Hindlimb muscle (tissue), 1 donor: ENCODE measurements around the gene ZNF239. TPM values are rescaled to one million over a fixed set of nuclear protein-coding genes. Genes with fewer than 3 reads are reported as not detected.
"Not testable (repeated sequence)": the region's sequence is repeated elsewhere in the genome, so short reads cannot be mapped to it uniquely, and the experiment has no call there.

Experiments used
- DNase-seq: peaks from one replicate; pipeline ENCODE4 v3.0.0-alpha.2; 2013
- polyA plus RNA-seq: library from polyadenylated mRNA; unstranded; fragments of 120-200 nt; gene quantifications from one replicate; pipeline ENCODE4 v1.2.1, GENCODE V29; 2013; ENCODE audit not compliant: insufficient read length

ZNF239 gene
- polyA plus RNA-seq, 1 donor = 8.1 TPM

DNA sequence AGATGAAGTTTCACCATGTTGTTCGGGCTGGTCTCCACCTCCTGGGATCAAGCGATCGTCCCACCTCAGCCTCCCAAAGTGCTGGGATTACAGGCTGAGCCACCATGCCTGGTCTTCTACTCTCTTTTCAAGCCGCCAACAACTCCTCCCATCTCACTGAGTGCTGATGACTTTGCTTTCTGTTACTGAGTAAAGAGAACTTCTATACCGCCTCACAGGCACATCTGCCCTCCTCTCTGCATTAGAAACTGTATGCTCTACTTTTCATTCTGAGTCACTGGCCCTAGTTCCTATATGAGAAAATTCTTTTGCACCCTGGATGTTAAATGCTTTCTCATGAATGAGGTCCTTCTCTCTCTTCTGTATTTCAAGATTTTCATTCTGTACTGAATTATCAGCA is 2.2 kb upstream of the ZNF239 start:
- DNase-seq = no peak

DNA sequence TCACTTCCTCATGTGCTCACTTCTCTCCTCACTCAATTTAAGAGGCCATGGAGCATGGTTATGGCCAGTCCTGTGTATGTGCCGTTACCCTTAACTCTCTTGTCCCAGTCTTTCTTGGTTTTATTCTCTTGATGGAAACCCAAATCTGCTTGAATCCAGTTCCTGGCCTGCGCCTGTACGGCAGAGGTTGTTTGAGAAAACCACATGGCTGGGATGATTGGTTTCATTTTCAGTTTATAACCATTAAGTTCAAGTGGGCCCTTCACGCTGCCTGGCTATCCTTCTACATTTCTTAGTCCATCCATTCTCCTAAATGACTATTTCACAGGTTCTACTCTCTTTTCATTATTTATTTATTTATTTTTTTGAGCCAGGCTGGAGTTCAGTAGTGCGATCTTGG is 1.6 kb upstream of the ZNF239 start:
- DNase-seq = no peak

DNA sequence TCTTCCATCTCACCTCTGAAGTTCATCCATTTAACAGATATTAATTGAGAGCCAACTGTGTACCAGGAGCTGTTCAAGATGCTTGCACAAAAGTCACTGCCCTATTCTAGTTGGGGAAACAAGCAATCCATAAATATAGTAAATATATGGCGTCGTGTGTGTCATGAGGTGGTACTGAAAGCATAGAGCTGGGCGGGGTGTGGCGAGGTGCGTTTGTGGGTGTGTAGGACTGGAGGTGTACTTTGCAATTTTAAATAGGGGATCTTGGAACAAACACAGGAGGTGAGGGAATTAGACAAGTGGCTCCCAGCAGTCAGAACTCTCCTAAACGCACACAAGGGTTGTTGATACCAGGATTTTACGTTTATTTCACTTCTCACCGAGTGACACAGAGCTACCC is 490 bp upstream of the ZNF239 start:
- no peak for DNase-seq

DNA sequence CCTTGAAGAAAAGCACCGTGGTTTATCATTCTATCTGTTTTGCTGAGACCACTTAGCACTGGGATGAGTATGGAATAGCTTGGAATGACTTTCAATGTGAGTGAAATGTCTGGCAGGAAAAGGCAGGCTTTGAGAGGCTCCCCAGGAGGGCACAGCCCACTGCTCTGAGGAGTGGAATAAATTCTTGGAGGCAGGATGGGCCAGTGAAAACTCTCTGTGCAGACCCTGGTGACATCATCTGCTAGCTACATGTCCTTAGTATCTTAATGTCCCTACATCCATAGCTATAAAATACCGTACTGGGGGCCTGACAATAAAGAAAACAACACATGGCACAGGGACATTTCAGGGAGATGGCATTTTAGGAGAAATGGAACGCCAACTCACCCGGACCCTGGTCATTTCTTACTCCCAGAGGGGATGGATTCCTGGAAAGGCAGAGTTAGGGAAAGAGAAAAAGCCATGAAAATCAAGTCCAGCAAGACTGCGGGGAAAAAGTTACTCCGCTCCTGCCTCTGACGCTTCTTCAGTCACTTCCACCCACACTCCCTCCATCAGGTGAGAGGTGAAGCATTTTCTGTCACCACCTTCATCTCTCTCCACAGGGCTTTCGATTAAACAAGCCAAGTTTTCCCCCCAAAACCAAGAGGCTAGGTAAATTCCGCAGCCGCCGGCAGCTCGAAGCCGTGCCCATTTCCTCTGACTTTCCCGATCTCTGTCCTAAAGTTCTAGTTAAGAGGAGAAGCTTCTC is 991 bp downstream of the ZNF239 start:
- DNase-seq = peak; percentile 15

DNA sequence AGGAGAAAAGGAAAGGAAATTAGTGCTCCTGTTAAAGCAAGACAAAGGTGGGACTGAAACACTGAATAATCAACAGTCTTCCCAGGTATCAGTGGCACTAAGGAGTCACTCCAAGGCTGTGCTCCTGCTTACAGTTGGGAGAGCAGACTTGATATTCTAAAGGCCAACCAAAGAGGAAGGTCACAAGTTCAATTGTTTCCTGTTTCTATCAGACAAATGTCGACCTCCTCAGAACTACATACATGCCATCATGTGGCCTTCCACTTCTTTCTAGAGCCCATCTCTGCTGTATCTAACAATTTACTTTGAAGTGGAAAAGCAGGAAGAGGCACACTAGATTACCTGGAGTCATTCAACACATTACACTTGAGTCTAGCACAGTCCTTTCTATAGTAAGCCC is 3.4 kb downstream of the ZNF239 start:
- no peak for DNase-seq

DNA sequence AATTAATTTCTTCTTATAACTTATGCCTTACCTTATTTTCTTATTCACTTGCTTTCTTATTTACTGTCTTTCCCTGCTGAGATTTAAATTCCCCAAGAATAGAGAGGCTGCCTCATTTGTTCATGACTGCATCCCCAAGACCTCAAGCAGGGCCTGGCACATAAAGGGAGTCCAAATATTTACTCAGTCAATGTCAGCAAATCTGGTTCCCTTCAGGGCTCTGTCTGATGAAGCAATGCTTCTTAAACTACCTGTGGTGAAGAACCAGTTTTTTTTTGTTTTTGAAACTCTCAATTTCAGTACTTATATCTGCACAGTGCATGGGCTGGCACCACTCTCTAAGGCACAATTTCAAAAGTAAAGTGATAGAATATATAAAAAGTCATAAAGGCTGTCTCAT is 4.7 kb downstream of the ZNF239 start:
- no peak for DNase-seq

DNA sequence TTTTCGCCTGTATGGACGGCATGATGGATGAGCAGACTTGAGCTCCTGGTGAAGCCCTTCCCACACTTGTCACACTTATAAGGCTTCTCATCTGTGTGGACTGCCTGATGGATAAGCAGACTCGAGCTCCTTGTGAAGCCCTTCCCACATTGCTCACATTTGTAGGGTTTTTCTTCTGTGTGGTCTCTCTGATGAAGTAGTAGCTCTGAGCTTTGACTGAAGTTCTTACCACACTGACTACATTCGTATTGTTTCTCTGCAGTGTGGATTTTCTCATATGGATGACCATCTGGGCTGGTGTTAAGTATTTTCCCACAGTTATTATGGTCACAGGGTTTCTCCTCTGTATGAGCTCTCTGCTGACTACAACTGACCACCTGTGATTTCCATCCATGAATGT is 17.2 kb downstream of the ZNF239 start:
- DNase-seq = no peak

DNA sequence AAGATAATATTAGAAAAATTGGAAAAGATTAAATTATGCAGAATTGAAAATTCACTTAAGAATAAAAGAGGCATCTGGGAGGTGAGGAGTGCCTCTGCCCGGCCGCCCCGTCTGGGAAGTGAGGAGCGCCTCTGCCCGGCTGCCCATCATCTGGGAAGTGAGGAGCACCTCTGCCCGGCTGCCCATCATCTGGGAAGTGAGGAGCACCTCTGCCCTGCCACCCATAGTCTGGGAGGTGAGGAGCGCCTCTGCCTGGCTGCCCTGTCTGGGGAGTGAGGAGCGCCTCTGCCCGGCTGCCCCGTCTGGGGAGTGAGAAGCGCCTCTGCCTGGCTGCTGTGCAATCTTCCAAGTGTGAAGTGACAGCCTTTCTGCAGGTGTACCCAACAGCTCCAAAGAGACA is 30.7 kb downstream of the ZNF239 start:
- not testable (repeated sequence) for DNase-seq

DNA sequence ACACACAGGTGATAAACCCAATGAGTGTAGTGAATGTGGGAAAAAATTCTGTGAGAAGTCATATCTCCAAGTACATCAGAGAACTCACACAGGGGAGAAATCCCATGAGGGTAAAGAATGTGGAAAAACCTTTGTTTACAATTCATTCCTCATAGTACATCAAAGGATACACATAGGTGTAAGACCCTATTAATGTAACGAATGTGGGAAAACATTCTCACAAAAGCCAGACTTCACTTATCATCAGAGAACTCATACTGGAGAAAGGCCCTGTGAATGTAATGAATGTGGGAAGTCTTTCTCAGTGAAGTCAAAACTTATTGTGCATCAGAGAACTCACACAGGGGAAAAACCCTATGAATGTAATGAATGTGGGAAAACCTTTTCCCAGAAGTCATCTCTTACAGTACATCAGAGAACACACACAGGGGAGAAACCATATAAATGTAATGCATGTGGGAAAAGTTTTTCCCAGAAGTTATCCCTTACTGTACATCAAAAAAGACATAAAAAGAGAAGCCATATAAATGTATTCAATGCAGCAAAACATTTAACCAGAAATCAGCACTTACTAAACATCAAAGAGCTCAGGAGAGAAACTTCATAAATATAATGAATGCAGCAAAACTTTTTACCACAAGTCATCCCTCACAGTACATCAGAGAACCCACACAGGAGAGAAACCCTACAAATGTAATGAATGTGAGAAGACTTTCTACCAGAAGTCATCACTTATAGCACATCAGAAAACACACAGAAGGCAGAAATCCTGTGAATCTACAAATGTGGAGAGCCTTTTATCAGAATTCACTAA is 49.8 kb downstream of the ZNF239 start:
- DNase-seq = no peak

Other genes with a start within 250 kb of the ZNF239 start
- gene FXYD4, start 203.0 kb downstream of the ZNF239 start, polyA plus RNA-seq = 1.1 TPM
- 109 TPM for gene HNRNPF, start 165.4 kb downstream of the ZNF239 start, polyA plus RNA-seq
- gene ZNF487, start 137.5 kb downstream of the ZNF239 start, polyA plus RNA-seq = 3.0 TPM
- gene ZNF485, start 31.8 kb upstream of the ZNF239 start, polyA plus RNA-seq = 3.0 TPM
- gene ZNF32, start 74.3 kb upstream of the ZNF239 start, polyA plus RNA-seq = 53.1 TPM